ENCODE measurements around the gene EXPH5. TPM values are rescaled to one million over a fixed set of nuclear protein-coding genes. Genes with fewer than 3 reads are reported as not detected.

EXPH5 gene
- total RNA-seq, 3 donors from 2014 or later (not counting 1 experiment from before 2014, with no cell fraction given): 1.5 to 5.4 (median 2.6) TPM

DNA sequence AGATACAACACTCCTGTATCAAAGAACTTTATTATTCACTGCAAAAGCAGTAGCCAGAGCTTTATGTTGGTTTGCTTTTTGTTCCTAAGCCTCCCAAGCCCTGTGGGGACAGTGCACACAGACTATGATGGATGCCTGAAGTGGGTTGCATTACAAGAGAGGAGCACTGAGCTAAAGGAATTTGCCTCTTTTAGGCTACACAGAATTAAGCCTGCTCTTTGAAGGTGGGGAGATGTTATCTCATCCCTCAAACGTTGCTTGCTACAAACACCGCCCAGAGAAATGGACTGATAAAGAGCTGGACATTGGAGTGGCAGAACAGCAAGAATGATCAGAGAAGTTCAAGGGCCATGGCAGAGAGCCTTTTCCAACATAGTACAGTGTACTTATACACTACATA is 92.8 kb downstream of the EXPH5 start:
- Histone ChIP-seq H3K27ac (ENCODE audit: low read length) (no peak overlapping the region), H3K4me3 (ENCODE audit: low read length) (no peak overlapping the region), H3K36me3 (ENCODE audit: control insufficient read depth, insufficient read depth, low read length) (no peaks in the 10 kb centered on the region), H3K4me1 (ENCODE audit: control insufficient read depth, insufficient read depth, low read length) (peaks cover 18% of the 10 kb centered on the region), H3K9me3 (ENCODE audit: control insufficient read depth, insufficient read depth, low read length) (no peaks in the 10 kb centered on the region), H3K27me3 (ENCODE audit: control insufficient read depth, insufficient read depth, low read length) (no peaks in the 10 kb centered on the region)
- Mint-ChIP-seq H3K36me3 (no peaks in the 10 kb centered on the region), H3K4me3 (no peak overlapping the region), H3K27me3 (ENCODE audit: low read depth in 2 of 2) (peaks cover 0 to 2% of the 10 kb centered on the region in 2 donors), H3K4me1 (peaks cover 18 to 20% of the 10 kb centered on the region in 2 donors), H3K9me3 (no peaks in the 10 kb centered on the region), H3K27ac (no peak overlapping the region)
- TF ChIP-seq, protein P1, sequence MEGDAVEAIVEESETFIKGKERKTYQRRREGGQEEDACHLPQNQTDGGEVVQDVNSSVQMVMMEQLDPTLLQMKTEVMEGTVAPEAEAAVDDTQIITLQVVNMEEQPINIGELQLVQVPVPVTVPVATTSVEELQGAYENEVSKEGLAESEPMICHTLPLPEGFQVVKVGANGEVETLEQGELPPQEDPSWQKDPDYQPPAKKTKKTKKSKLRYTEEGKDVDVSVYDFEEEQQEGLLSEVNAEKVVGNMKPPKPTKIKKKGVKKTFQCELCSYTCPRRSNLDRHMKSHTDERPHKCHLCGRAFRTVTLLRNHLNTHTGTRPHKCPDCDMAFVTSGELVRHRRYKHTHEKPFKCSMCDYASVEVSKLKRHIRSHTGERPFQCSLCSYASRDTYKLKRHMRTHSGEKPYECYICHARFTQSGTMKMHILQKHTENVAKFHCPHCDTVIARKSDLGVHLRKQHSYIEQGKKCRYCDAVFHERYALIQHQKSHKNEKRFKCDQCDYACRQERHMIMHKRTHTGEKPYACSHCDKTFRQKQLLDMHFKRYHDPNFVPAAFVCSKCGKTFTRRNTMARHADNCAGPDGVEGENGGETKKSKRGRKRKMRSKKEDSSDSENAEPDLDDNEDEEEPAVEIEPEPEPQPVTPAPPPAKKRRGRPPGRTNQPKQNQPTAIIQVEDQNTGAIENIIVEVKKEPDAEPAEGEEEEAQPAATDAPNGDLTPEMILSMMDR (IDR thresholded peaks at IDR 0.05): no peak
- 65% methylated on average over 2 of the region's 2 CpGs for WGBS (ENCODE audit: insufficient coverage)
- ATAC-seq (no peak), DNase-seq (no peak)
- intact Hi-C loops (cut with micrococcal nuclease): no loop called here

GRCh38 chr11:108500169-108500568 is 93.4 kb downstream of the EXPH5 start:
- Mint-ChIP-seq H3K27me3 (ENCODE audit: low read depth in 2 of 2) (peaks cover 0 to 2% of the 10 kb centered on the region in 2 donors), H3K4me3 (peak overlapping the region; percentile 65), H3K27ac (peak overlapping the region in 1 of 2 donors; percentile 57), H3K36me3 (no peaks in the 10 kb centered on the region), H3K4me1 (peaks cover 18 to 22% of the 10 kb centered on the region in 2 donors), H3K9me3 (no peaks in the 10 kb centered on the region)
- no peaks in the 10 kb centered on the region for H3K27me3 ChIP-seq (ENCODE audit: control insufficient read depth, insufficient read depth, low read length)
- H3K4me1 ChIP-seq (ENCODE audit: control insufficient read depth, insufficient read depth, low read length): peaks cover 18% of the 10 kb centered on the region
- H3K27ac ChIP-seq (ENCODE audit: low read length): no peak overlapping the region
- ATAC-seq (no peak), DNase-seq (no peak)
- intact Hi-C loops (cut with micrococcal nuclease): no loop called here
- TF ChIP-seq, protein P1 (IDR thresholded peaks at IDR 0.05): no peak
- H3K4me3 ChIP-seq (ENCODE audit: low read length): no peak overlapping the region
- no peaks in the 10 kb centered on the region for H3K36me3 ChIP-seq (ENCODE audit: control insufficient read depth, insufficient read depth, low read length)
- WGBS (ENCODE audit: insufficient coverage): 89% methylated on average over 3 of the region's 4 CpGs
- no peaks in the 10 kb centered on the region for H3K9me3 ChIP-seq (ENCODE audit: control insufficient read depth, insufficient read depth, low read length)

DNA sequence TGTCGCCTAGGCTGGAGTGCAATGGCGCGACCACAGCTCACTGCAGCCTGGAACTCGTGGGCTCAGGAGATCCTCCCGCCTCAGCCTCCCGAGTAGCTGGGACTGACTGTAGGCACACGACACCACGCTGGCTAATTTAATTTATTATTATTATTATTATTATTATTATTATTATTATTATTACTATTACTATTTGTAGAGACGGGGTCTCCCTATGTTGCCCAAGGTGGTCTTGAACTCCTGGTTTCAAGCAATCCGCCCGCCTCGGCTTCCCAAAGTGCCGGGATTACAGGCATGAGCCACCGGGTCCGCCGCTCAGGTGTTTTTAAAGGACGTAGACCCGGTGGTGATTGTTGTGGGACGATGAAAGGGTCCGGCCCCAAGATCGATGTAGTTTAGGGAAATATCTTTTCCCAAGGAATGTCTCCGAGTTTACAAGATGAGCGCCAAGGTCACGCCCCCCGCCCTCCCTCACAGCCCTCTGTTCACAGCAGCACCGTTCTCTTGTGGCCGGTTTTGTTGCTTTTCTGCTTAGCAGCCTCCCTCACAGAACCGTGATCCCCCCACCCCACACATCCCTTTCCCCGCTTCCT is 94.7 kb downstream of the EXPH5 start:
- Mint-ChIP-seq H3K27ac (peak overlapping the region; percentile 60 to 99), H3K27me3 (ENCODE audit: low read depth in 2 of 2) (peaks cover 0 to 2% of the 10 kb centered on the region in 2 donors), H3K4me3 (peak overlapping the region; percentile 96), H3K36me3 (no peaks in the 10 kb centered on the region), H3K9me3 (no peaks in the 10 kb centered on the region), H3K4me1 (peaks cover 22 to 25% of the 10 kb centered on the region in 2 donors)
- DNase-seq: no peak
- Histone ChIP-seq H3K27ac (ENCODE audit: low read length) (peak overlapping the region; percentile 64), H3K9me3 (ENCODE audit: control insufficient read depth, insufficient read depth, low read length) (no peaks in the 10 kb centered on the region), H3K4me3 (ENCODE audit: low read length) (peak overlapping the region; percentile 54), H3K4me1 (ENCODE audit: control insufficient read depth, insufficient read depth, low read length) (peaks cover 18% of the 10 kb centered on the region), H3K27me3 (ENCODE audit: control insufficient read depth, insufficient read depth, low read length) (no peaks in the 10 kb centered on the region), H3K36me3 (ENCODE audit: control insufficient read depth, insufficient read depth, low read length) (no peaks in the 10 kb centered on the region)
- WGBS (ENCODE audit: insufficient coverage): 81% methylated on average over 26 of the region's 29 CpGs
- TF ChIP-seq, protein P1 (IDR thresholded peaks at IDR 0.05): no peak
- no peak for ATAC-seq
- intact Hi-C loops (cut with micrococcal nuclease): no loop called here

All from natural killer cell (primary cell).